Type B pancreatic cell (in vitro differentiated cells): ENCODE measurements around the gene CYS1. TPM values are rescaled to one million over a fixed set of nuclear protein-coding genes. Genes with fewer than 3 reads are reported as not detected.

Experiments used
- DNase-seq: peaks from one replicate; pipeline ENCODE4 v3.0.0; 2021; ENCODE audit warnings: mixed read lengths; ENCODE audit not compliant: unreplicated experiment; ENCODE audit errors: extremely low spot score
- H3K27ac Mint-ChIP-seq: 2 replicates; pipeline ENCODE4 v1.8.0; 2021; ENCODE audit warnings: mild to moderate bottlenecking, mixed read lengths
- H3K27me3 Mint-ChIP-seq: 2 replicates; pipeline ENCODE4 v1.8.0; 2021; ENCODE audit warnings: mixed read lengths
- H3K36me3 Mint-ChIP-seq: 2 replicates; pipeline ENCODE4 v1.8.0; 2021; ENCODE audit warnings: mixed read lengths
- H3K4me1 Mint-ChIP-seq: one replicate; pipeline ENCODE4 v1.8.0; 2021; ENCODE audit warnings: mixed read lengths; ENCODE audit not compliant: unreplicated experiment
- H3K4me3 Mint-ChIP-seq: 2 replicates; pipeline ENCODE4 v1.8.0; 2021; ENCODE audit warnings: mild to moderate bottlenecking, mixed read lengths
- H3K9me3 Mint-ChIP-seq: 2 replicates; pipeline ENCODE4 v1.8.0; 2021; ENCODE audit warnings: mixed read lengths
- total RNA-seq: library from RNA; stranded (reverse); gene quantifications from 2 replicates; pipeline ENCODE4 v1.2.1, GENCODE V29; 2021; ENCODE audit warnings: low replicate concordance
- TF ChIP-seq, protein P1 (sequence below): fragments of 200-600 bp; sonication (generic); conservative IDR thresholded peaks from 2 replicates; pipeline ENCODE4 v1.5.0; 2021; ENCODE audit warnings: antibody characterized with exemption, mild to moderate bottlenecking

CYS1 gene
- total RNA-seq, 1 donor from 2014 or later: 0.94 TPM

DNA sequence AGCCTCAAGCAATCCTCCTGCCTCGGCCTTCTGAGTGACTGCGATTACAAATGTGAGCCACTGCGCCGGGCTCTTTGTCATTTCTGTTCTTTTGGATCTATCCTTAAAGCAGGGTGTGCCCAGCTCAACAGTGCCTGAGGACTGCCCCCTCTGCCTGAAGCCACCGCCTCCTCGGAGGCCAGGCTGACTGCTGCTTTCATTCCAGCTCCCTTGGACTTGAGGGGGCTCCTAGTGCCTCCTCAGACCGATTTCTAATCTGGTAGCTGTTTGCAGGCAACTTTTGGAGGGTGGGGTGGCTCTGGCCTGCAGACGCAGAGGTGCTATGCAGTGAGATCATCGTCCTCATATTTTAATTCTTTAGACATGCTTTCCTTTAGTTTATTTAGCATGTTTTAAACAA is 72.8 kb downstream of the CYS1 start:
- H3K4me1 Mint-ChIP-seq: peaks cover 17% of the 10 kb centered on the region
- DNase-seq: no peak
- no peaks in the 10 kb centered on the region for H3K27me3 Mint-ChIP-seq
- no peaks in the 10 kb centered on the region for H3K9me3 Mint-ChIP-seq
- H3K4me3 Mint-ChIP-seq: no peak overlapping the region
- peak overlapping the region; percentile 83 for H3K27ac Mint-ChIP-seq
- TF ChIP-seq, protein P1, sequence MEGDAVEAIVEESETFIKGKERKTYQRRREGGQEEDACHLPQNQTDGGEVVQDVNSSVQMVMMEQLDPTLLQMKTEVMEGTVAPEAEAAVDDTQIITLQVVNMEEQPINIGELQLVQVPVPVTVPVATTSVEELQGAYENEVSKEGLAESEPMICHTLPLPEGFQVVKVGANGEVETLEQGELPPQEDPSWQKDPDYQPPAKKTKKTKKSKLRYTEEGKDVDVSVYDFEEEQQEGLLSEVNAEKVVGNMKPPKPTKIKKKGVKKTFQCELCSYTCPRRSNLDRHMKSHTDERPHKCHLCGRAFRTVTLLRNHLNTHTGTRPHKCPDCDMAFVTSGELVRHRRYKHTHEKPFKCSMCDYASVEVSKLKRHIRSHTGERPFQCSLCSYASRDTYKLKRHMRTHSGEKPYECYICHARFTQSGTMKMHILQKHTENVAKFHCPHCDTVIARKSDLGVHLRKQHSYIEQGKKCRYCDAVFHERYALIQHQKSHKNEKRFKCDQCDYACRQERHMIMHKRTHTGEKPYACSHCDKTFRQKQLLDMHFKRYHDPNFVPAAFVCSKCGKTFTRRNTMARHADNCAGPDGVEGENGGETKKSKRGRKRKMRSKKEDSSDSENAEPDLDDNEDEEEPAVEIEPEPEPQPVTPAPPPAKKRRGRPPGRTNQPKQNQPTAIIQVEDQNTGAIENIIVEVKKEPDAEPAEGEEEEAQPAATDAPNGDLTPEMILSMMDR: no peak
- H3K36me3 Mint-ChIP-seq: peaks cover 8% of the 10 kb centered on the region

Other genes with a start within 250 kb of the CYS1 start
- gene TAF1B, start 236.9 kb downstream of the CYS1 start, total RNA-seq: 26.3 and 34.1 TPM in 2 replicates
- gene GRHL1, start 128.7 kb downstream of the CYS1 start, total RNA-seq: 37.4 and 120 TPM in 2 replicates
- 11.8 and 13.1 TPM in 2 replicates for gene KLF11, start 36.9 kb downstream of the CYS1 start, total RNA-seq
- 50.7 and 109 TPM in 2 replicates for gene RRM2, start 42.3 kb upstream of the CYS1 start, total RNA-seq
- gene HPCAL1, start 222.5 kb upstream of the CYS1 start, total RNA-seq: 13.4 and 17.8 TPM in 2 replicates